Middle frontal gyrus (tissue), 1 donor: Measurements from ENCODE around the gene NR2F2.

ENCODE experiments used
- DNase-seq: peaks from one replicate; pipeline ENCODE4 v3.0.0-alpha.2; 2015; ENCODE audit warnings: low spot score; ENCODE audit errors: extremely low spot score

Gene NR2F2

DNA sequence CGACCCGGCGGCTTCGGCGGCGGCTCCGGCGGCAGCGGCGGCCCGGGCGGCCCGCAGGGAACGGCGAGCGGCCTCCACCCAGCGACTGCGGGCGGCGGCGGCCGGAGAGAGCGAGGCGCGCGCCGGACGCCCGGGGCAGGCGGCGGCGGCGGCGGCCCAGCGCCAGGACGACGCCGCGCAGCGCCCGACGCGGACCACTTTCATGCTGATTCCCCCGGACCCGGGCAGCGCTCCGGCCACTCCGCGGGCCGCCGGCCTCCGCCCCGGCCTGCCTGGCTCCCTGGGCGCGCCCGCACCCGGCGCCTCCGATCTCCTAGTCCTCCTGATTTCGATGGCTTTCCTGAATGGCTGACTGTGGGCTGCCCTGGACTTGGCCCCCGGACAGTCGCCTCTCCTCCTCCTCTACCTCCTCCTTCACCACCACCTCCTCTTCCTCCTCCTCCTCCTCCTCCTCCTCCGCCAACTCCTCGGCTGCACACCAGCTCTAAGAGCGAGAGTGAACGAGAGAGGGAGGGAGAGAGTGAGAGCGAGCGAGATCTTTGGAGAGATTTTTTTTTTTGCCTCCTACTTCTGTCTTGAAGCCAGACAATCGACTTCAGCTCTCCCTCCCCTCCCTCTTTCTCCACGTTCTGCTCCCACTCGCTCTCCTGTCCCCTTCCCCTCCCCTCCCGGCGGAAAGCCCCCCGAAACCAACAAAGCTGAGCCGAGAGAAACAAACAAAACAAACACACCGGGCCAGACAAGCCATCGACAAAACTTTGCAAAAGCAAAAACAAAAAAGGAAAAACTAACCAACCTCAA lies 844 bp downstream of the NR2F2 start:
- DNase-seq, result no peak

GRCh38 chr15:96331945-96332636 lies 1.6 kb downstream of the NR2F2 start:
- DNase-seq, result no peak

GRCh38 chr15:96332637-96333121 lies 2.2 kb downstream of the NR2F2 start:
- DNase-seq, result no peak

DNA sequence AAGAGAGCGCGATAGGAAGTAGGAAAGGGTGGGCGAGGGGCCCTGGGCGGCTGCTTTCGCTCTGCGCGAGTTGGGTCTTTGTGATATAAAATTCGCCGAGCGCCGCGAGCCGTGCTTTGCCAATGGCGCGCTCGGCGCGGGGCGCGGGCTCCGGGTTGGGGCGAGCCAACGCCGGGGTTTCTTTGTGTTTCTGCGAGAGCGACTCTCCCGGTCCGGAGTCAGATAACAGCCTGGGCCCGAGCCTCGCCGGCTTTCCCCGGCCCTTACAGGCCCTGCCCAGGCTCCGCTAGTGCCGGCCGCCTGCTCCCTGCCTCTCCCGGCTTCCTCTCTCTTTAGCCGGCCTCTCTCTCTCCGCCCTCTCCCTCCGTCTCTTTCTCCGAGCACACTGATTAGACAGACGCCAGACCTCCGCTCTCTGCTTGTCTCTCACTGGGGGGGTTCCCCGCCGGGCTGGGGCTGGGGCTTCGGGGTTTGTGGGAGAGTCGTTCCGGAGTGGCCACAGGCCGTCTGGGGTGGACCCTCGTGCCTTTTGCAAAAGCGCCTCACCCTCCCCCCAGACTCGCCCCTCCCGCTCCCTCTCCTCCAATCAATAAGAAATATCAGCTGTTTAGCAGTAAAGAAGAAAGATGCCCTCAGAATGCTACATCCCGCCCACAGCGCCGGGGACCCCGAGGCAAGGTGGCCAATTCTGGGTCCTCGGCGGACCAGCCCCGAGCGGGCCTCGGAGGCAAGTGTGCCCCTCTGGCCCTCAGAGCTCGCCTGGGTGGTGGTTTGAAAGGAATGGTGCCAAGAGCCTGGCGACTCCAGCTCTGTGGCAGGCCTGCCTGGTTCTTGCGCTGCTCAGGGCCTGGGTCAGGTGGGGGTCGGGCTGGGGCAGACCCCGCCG lies 2.9 kb downstream of the NR2F2 start:
- no peak for DNase-seq

GRCh38 chr15:96334017-96334704 lies 3.7 kb downstream of the NR2F2 start:
- DNase-seq, result no peak

DNA sequence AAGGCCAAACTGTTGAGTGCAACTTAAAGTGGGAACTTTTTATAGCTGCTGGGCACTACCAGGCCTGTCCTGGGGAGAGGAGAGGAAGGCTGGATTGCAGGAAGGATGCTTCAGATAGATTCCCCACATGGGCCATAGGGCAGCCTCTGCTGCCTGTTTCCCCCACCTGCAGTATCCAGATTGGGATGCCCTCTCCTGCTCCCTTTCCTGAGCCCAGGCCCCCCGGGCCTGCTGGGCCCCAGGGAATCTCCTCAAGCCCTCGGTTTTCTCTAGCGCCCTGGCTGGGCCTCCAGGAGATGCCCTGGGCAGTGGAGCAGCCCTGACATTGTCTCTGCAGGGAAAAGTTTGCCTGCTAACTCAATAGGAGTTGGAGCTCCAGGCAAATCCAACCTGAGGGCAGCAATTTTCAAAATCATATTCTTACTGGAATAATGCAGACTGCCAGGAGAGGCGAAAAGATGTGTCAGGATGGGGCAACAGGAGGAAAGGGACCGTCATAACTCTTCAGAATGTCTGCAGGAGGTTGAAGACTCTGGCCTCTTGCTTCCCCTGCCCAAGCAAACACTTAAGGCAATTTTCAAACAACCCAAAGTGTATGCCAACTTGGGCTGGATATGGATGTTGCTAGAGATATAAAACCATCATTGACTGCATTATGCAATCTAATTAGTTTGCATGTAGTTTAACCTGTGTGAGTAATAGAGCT lies 4.4 kb downstream of the NR2F2 start:
- DNase-seq, result no peak

DNA sequence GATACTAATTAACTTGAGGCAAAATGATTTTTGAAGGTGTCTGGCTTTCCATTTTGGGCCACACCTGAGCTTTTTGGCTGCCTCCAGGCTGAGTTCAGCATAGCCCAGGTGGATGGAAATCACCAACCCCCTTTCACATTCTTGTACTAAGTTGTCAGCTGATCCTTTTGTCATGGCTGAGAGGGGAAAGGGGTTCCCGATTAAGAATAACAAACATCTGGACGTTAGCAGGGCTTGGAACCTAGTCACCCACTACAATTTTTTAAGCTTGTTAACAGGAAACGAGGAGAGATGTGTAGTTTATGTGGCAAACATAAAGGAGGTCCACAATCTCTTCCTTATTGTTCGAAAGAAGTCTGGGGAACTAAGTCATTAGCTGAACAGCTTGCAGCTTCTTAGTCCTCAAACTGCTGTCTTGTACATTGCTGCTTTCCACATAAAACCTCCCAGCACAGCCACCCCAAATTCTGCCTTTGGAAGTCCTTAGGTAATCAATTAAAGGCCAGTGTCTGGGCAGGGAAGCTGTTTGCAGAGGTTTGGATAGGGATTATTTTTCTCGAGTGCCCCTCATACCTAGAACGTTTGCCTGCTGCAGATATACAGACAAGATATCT lies 5.0 kb downstream of the NR2F2 start:
- no peak for DNase-seq

DNA sequence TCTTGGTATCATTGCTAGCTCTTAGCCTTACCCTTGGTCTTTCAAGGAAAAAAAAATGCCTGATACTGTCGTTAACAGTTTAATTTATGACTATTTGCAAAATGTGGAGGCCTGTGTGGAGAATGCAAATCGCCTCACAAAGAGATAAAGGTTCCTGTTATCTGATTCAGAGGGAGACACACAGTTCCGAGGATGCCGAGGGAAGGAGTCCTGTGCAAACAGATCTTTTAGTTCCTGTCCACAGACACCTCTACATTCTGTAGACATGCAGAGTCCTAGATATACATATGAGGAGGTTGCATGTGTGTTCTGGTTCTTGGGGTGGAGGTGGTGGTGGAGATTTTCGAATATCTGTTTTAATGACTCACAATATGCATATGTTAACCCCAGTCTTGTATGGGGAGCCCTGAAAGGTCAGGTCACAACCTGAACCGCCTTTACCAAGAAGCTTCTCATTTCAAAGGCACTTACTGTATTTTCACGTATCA lies 5.7 kb downstream of the NR2F2 start:
- DNase-seq, result no peak

- DNase-seq, result no peak
Observed at GRCh38 chr15:96336596-96337364, 6.3 kb downstream of the NR2F2 start.

- no peak for DNase-seq
Observed at GRCh38 chr15:96337365-96338023, 7.0 kb downstream of the NR2F2 start.

DNA sequence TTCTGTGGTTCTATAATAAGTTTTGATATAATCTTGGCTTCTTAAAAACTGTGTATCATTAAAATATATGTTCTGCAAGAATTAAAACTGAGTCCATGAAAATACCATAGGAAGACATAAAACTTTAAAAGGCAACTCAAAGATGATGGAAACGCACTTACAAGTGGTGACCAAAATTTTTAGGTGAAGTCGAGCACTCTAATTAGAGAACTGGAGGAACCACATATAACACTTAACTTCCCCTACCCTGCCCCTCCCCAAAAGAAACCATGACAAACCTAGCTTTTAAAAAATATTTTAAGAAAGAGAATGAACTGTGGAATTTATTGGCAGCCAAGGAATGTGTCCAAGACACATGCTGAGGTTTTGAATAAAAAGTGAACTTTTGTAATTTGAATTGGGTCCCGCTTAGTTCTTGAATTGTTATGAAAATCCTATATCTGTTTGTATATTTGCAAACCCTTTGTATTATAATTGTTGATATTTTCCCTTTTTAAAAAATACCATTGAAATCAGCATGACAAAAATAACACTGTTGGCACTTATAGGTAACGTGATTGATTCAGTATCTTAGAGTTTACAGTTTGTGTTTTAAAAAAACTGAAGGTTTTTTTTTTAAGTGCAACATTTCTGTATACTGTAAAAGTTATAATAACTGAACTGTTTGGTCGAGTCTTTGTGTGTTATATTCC lies 7.7 kb downstream of the NR2F2 start:
- no peak for DNase-seq

- DNase-seq, result no peak
Observed at GRCh38 chr15:96338766-96339618, 8.5 kb downstream of the NR2F2 start.

- no peak for DNase-seq
Observed at GRCh38 chr15:96339619-96340347, 9.3 kb downstream of the NR2F2 start.

DNA sequence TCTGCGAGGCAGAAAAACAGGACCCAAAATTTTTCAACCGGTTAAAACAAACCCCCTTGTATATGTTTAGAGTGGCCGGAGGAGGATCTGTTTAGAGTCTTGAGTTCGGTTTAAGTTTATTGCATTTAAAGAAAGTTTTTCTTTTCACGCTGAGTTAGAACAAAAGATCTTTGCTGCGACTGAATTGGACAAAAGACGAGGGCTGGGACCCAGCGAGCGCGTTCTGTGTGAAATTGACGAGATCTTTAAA lies 9.8 kb downstream of the NR2F2 start:
- DNase-seq, result no peak

DNA sequence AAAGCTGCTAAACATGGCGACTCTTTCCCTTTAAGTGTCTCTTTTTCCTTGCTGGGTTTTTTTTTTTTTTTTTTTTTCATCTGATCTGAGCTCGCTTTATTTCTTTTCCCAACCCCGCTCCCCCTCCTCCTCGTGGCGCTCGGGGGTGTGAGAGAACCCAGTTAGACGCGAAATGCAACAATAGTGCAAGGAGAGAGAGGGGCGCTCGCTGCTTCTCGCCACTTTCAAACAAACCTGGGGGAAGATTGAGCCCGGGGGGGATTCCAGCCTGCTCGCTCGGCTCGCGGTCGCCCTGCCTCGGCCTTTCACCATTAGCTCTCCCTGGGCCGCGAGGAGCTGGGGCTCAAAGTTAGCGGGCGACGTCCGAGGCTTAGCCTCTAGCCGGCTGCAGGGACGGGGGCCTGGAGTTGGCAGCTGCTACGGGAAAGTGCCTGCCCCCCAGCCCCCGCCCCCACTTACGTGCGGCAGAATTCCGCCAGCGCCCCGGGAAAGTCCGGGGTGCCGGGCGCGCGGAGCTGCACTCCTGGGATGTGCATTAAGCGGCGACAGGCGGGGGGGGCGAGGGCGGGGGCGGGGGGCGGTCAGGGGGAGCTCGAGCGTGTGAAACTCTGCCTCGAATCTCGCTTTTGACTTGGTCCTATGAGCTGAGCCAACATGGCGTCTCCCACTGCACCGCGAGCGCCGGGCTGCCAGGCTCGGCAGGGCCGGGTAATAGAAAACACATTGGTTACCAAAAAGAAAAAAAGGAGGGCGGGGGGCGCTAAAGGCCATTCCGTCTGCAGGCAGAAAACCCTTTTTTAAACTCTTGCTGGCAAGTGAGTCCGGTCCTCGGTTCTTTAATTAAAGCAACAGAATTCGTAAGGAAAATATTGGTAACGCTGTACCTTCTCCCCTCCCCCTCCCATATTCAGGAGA lies 10.4 kb downstream of the NR2F2 start:
- DNase-seq, result no peak
